ENCODE measurements around the gene GPR89A. TPM values are rescaled to one million over a fixed set of nuclear protein-coding genes. Genes with fewer than 3 reads are reported as not detected.

Gene GPR89A
- total and polyA plus RNA-seq, 2 experiments from 2014 or later: 68.5 to 81.1 TPM

GRCh38 chr1:145701306-145701862 is 93.6 kb downstream of the GPR89A start:
- 0 out of 2 replicates have a peak, but pooled peaks cover 3% of the 10 kb centered on the region for H3K9me2 ChIP-seq (ENCODE audit: insufficient read depth)
- no peak overlapping the region for H3K4me3 Mint-ChIP-seq
- no peak overlapping the region for H3K27ac Mint-ChIP-seq
- no peaks in the 10 kb centered on the region for H3K79me2 ChIP-seq (replicated peaks; ENCODE audit: insufficient read depth)
- H3K36me3 Mint-ChIP-seq (ENCODE audit: low read depth): no peaks in the 10 kb centered on the region
- H2AFZ ChIP-seq: no peak overlapping the region
- no peaks in the 10 kb centered on the region for H3K27me3 ChIP-seq (ENCODE audit: insufficient read depth)
- H3K27ac ChIP-seq (ENCODE audit: low read depth): no peak overlapping the region
- H3K4me1 Mint-ChIP-seq: no peaks in the 10 kb centered on the region
- H3K9me3 Mint-ChIP-seq: no peaks in the 10 kb centered on the region
- no peaks in the 10 kb centered on the region; the same call in 1 of the 2 replicates for H4K20me1 ChIP-seq (replicated peaks; ENCODE audit: insufficient read depth)
- H3K36me3 ChIP-seq (ENCODE audit: insufficient read depth): no peaks in the 10 kb centered on the region
- peaks cover 3% of the 10 kb centered on the region for H3K27me3 Mint-ChIP-seq (ENCODE audit: insufficient read depth, low read depth, poor library complexity)
- ATAC-seq (no peak), DNase-seq (ENCODE audit: low spot score) (no peak)
- no peak overlapping the region for H3K4me2 ChIP-seq
- no peaks in the 10 kb centered on the region for H3K4me1 ChIP-seq (ENCODE audit: insufficient read depth)
- no peaks in the 10 kb centered on the region for H3F3A ChIP-seq (replicated peaks; ENCODE audit: low read depth)
- no peak overlapping the region for H3K4me3 ChIP-seq
- TF ChIP-seq EZH2phosphoT487 (IDR thresholded peaks at IDR 0.05; ENCODE audit: unreplicated experiment) (no peak), CTCF (conservative IDR thresholded peaks at IDR 0.05; ENCODE audit: low read depth in 2 of 2) (no peak), POLR2AphosphoS5 (IDR thresholded peaks at IDR 0.05; ENCODE audit: low read depth) (no peak), STAT1 (IDR thresholded peaks at IDR 0.05; ENCODE audit: unreplicated experiment) (no peak), CREB1 (CRISPR knock-in tag; IDR thresholded peaks at IDR 0.05; ENCODE audit: low read depth) (no peak), ETS1 (IDR thresholded peaks at IDR 0.05) (no peak), ZNF331 (CRISPR knock-in tag; IDR thresholded peaks at IDR 0.05; ENCODE audit: low read depth) (no peak)

GRCh38 chr1:145702052-145702451 is 94.3 kb downstream of the GPR89A start:
- ATAC-seq (no peak), DNase-seq (ENCODE audit: low spot score) (no peak)
- Histone ChIP-seq H3K79me2 (replicated peaks; ENCODE audit: insufficient read depth) (no peaks in the 10 kb centered on the region), H3K9me2 (ENCODE audit: insufficient read depth) (0 out of 2 replicates have a peak, but pooled peaks cover 3% of the 10 kb centered on the region), H3K4me2 (no peak overlapping the region), H2AFZ (no peak overlapping the region), H3K36me3 (ENCODE audit: insufficient read depth) (no peaks in the 10 kb centered on the region), H3K4me1 (ENCODE audit: insufficient read depth) (no peaks in the 10 kb centered on the region), H3K27me3 (ENCODE audit: insufficient read depth) (no peaks in the 10 kb centered on the region), H3K27ac (ENCODE audit: low read depth) (no peak overlapping the region), H4K20me1 (replicated peaks; ENCODE audit: insufficient read depth) (no peaks in the 10 kb centered on the region; the same call in 1 of the 2 replicates), H3F3A (replicated peaks; ENCODE audit: low read depth) (no peaks in the 10 kb centered on the region), H3K4me3 (no peak overlapping the region)
- Mint-ChIP-seq H3K27me3 (ENCODE audit: insufficient read depth, low read depth, poor library complexity) (peaks cover 3% of the 10 kb centered on the region), H3K4me1 (peaks cover 4% of the 10 kb centered on the region), H3K36me3 (ENCODE audit: low read depth) (no peaks in the 10 kb centered on the region), H3K9me3 (no peaks in the 10 kb centered on the region), H3K27ac (no peak overlapping the region), H3K4me3 (no peak overlapping the region)
- TF ChIP-seq POLR2AphosphoS5 (IDR thresholded peaks at IDR 0.05; ENCODE audit: low read depth) (no peak), ZNF331 (CRISPR knock-in tag; IDR thresholded peaks at IDR 0.05; ENCODE audit: low read depth) (no peak), ZNF114 (CRISPR knock-in tag; IDR thresholded peaks at IDR 0.05) (no peak), REST (IDR thresholded peaks at IDR 0.05; ENCODE audit: unreplicated experiment) (no peak), STAT1 (IDR thresholded peaks at IDR 0.05; ENCODE audit: unreplicated experiment) (no peak), JUNB (IDR thresholded peaks at IDR 0.05; ENCODE audit: unreplicated experiment) (no peak), EZH2 (IDR thresholded peaks at IDR 0.05; ENCODE audit: low read depth, unreplicated experiment) (no peak)

Data from GM23338 (cell line).